H9 (cell line): ENCODE measurements around the gene TSKU. TPM values are rescaled to one million over a fixed set of nuclear protein-coding genes. Genes with fewer than 3 reads are reported as not detected.
A peak's percentile ranks its signal among the peaks of the same experiment; 100 is the strongest.

Source experiments
- DNase-seq: peaks from one replicate; pipeline ENCODE4 v3.0.0-alpha.2; 2017
- H2AFZ ChIP-seq: one replicate; pipeline ENCODE4 v1.6.1; 2013; ENCODE audit warnings: mild to moderate bottlenecking, low read length, control low read depth, moderate library complexity
- H2AK5ac ChIP-seq: 2 replicates; pipeline ENCODE4 v1.6.1; 2013; ENCODE audit warnings: low read length, control low read depth, mixed read lengths; ENCODE audit not compliant: insufficient read length
- H2BK120ac ChIP-seq: one replicate; pipeline ENCODE4 v1.6.1; 2013; ENCODE audit warnings: low read depth, mild to moderate bottlenecking, low read length, control low read depth, inconsistent platforms; ENCODE audit not compliant: poor library complexity, severe bottlenecking
- H2BK12ac ChIP-seq: 2 replicates; pipeline ENCODE4 v1.6.1; 2013; ENCODE audit warnings: low read length, control low read depth, mixed read lengths, low read depth; ENCODE audit not compliant: insufficient read length
- H2BK15ac ChIP-seq: 2 replicates; pipeline ENCODE4 v1.6.1; 2013; ENCODE audit warnings: low read depth, low read length, control low read depth
- H2BK20ac ChIP-seq: one replicate; pipeline ENCODE4 v1.6.1; 2013; ENCODE audit warnings: low read depth, mild to moderate bottlenecking, low read length, control low read depth, inconsistent platforms; ENCODE audit not compliant: poor library complexity, severe bottlenecking
- H2BK5ac ChIP-seq: 2 replicates; pipeline ENCODE4 v1.6.1; 2013; ENCODE audit warnings: low read length, control low read depth, mixed read lengths; ENCODE audit not compliant: insufficient read length
- H3K14ac ChIP-seq: 2 replicates; pipeline ENCODE4 v1.6.1; 2013; ENCODE audit warnings: low read length, control low read depth; ENCODE audit not compliant: insufficient read depth
- H3K18ac ChIP-seq: 2 replicates; pipeline ENCODE4 v1.6.1; 2013; ENCODE audit warnings: low read depth, mild to moderate bottlenecking, mixed read lengths, low read length, control low read depth; ENCODE audit not compliant: insufficient read length
- H3K23ac ChIP-seq: 2 replicates; pipeline ENCODE4 v1.6.1; 2013; ENCODE audit warnings: low read length, control low read depth, mixed read lengths, low read depth; ENCODE audit not compliant: insufficient read length
- H3K23me2 ChIP-seq: 2 replicates; pipeline ENCODE4 v1.6.1; 2013; ENCODE audit warnings: low read depth, mild to moderate bottlenecking, mixed read lengths, low read length, control low read depth; ENCODE audit not compliant: insufficient read length, poor library complexity, severe bottlenecking
- H3K27ac ChIP-seq: 2 replicates; pipeline ENCODE4 v1.5.1; 2013; ENCODE audit warnings: low read length, control low read depth, mixed read lengths, low read depth; ENCODE audit not compliant: insufficient read length
- H3K27me3 ChIP-seq: 2 replicates; pipeline ENCODE4 v1.6.1; 2013; ENCODE audit warnings: low read length, control low read depth, inconsistent platforms; ENCODE audit not compliant: insufficient read depth
- H3K4ac ChIP-seq: 2 replicates; pipeline ENCODE4 v1.6.1; 2013; ENCODE audit warnings: low read depth, mild to moderate bottlenecking, control low read depth, inconsistent platforms, low read length, moderate library complexity
- H3K4me1 ChIP-seq: 2 replicates; pipeline ENCODE4 v1.6.1; 2013; ENCODE audit warnings: low read length, control low read depth, inconsistent platforms; ENCODE audit not compliant: insufficient read depth
- H3K4me2 ChIP-seq: 2 replicates; pipeline ENCODE4 v1.6.1; 2013; ENCODE audit warnings: low read length, control low read depth, mixed read lengths; ENCODE audit not compliant: insufficient read length, insufficient read depth
- H3K56ac ChIP-seq: 2 replicates; pipeline ENCODE4 v1.6.1; 2013; ENCODE audit warnings: low read depth, mild to moderate bottlenecking, mixed read lengths, low read length, control low read depth; ENCODE audit not compliant: insufficient read length
- H3K79me1 ChIP-seq: 2 replicates; pipeline ENCODE4 v1.6.1; 2013; ENCODE audit warnings: low read depth, mild to moderate bottlenecking, moderate library complexity, low read length, control low read depth, inconsistent platforms; ENCODE audit not compliant: insufficient read depth, poor library complexity, severe bottlenecking
- H3K79me2 ChIP-seq: 2 replicates; pipeline ENCODE4 v1.6.1; 2013; ENCODE audit warnings: low read length, control low read depth, inconsistent platforms; ENCODE audit not compliant: insufficient read depth
- H3K9ac ChIP-seq: 2 replicates; pipeline ENCODE4 v1.6.1; 2013; ENCODE audit warnings: low read length, control low read depth, mixed read lengths; ENCODE audit not compliant: insufficient read length; ENCODE audit errors: extremely low read depth
- H3K9me3 ChIP-seq: one replicate; pipeline ENCODE4 v1.6.1; 2013; ENCODE audit warnings: low read depth, low read length, inconsistent platforms; ENCODE audit not compliant: control insufficient read depth
- H3T11ph ChIP-seq: one replicate; pipeline ENCODE4 v1.6.1; 2013; ENCODE audit warnings: mild to moderate bottlenecking, low read length, control low read depth, inconsistent platforms
- H4K20me1 ChIP-seq: one replicate; pipeline ENCODE4 v1.6.1; 2013; ENCODE audit not compliant: control insufficient read depth, insufficient read length, insufficient read depth
- H4K5ac ChIP-seq: 2 replicates; pipeline ENCODE4 v1.6.1; 2013; ENCODE audit warnings: low read depth, mild to moderate bottlenecking, mixed read lengths, low read length, control low read depth; ENCODE audit not compliant: insufficient read length
- H4K8ac ChIP-seq: replicated peaks from 2 replicates; pipeline ENCODE4 v1.6.1; 2013; ENCODE audit warnings: low read length, control low read depth, mixed read lengths, low read depth; ENCODE audit not compliant: insufficient read length
- H4K91ac ChIP-seq: 2 replicates; pipeline ENCODE4 v1.6.1; 2013; ENCODE audit warnings: low read depth, mild to moderate bottlenecking, moderate library complexity, mixed read lengths, low read length, control low read depth; ENCODE audit not compliant: insufficient read length
- H3K27ac Mint-ChIP-seq, 3 experiments: 2 replicates in 2 of 3; 3 replicates in 1 of 3; pipeline ENCODE4 v1.8.0; 2020 to 2021; ENCODE audit warnings: mixed read lengths in 3 of 3, mild to moderate bottlenecking in 1 of 3, moderate library complexity in 1 of 3
- H3K27me3 Mint-ChIP-seq: 2 replicates; pipeline ENCODE4 v1.8.0; 2021; ENCODE audit warnings: low read depth, mild to moderate bottlenecking, moderate library complexity, mixed read lengths
- H3K36me3 Mint-ChIP-seq, 3 experiments: 2 replicates in 2 of 3; 3 replicates in 1 of 3; pipeline ENCODE4 v1.8.0; 2020 to 2021; ENCODE audit warnings: low read depth in 3 of 3, mixed read lengths in 3 of 3; ENCODE audit not compliant: insufficient read depth in 1 of 3
- H3K4me1 Mint-ChIP-seq, 2 experiments: 2 replicates each; pipeline ENCODE4 v1.8.0; 2020; ENCODE audit warnings: mixed read lengths in 2 of 2
- H3K4me3 Mint-ChIP-seq, 2 experiments: 2 replicates in 1 of 2; 3 replicates in 1 of 2; pipeline ENCODE4 v1.8.0; 2020 to 2021; ENCODE audit warnings: mild to moderate bottlenecking in 2 of 2, mixed read lengths in 2 of 2, moderate library complexity in 1 of 2
- H3K9me3 Mint-ChIP-seq, 2 experiments: 2 replicates in 1 of 2; 3 replicates in 1 of 2; pipeline ENCODE4 v1.8.0; 2020; ENCODE audit warnings: mild to moderate bottlenecking in 2 of 2, mixed read lengths in 2 of 2, moderate library complexity in 1 of 2
- total RNA-seq: library from RNA; stranded (reverse); gene quantifications from 2 replicates; pipeline ENCODE4 v1.2.1, GENCODE V29; 2021
- TF ChIP-seq, protein P1 (sequence below): fragments of 200-600 bp; sonication (generic); conservative IDR thresholded peaks from 3 replicates; pipeline ENCODE4 v1.8.0; 2021; ENCODE audit warnings: antibody characterized with exemption, mild to moderate bottlenecking

TSKU gene
- total RNA-seq, 1 experiment from 2014 or later: 25.4 TPM

- H3K79me2 ChIP-seq: no peaks in the 10 kb centered on the region
- no peak overlapping the region for H2BK20ac ChIP-seq
- no peak overlapping the region for H4K5ac ChIP-seq
- H2BK15ac ChIP-seq: no peak overlapping the region
- no peak overlapping the region for H2BK5ac ChIP-seq
- no peak overlapping the region for H3K56ac ChIP-seq
- Mint-ChIP-seq H3K4me3 (no peak overlapping the region), H3K36me3 (no peaks in the 10 kb centered on the region; a peak in 1 of 7 replicates), H3K27me3 (peaks cover 38% of the 10 kb centered on the region), H3K4me1 (peaks cover 41 to 43% of the 10 kb centered on the region in 2 experiments), H3K27ac (peak overlapping the region in 2 of 3 experiments; percentile 77 to 78; a peak in 4 of 7 replicates), H3K9me3 (no peaks in the 10 kb centered on the region)
- no peaks in the 10 kb centered on the region for H4K20me1 ChIP-seq
- H3K9ac ChIP-seq: no peak overlapping the region
- no peak overlapping the region for H3K4me2 ChIP-seq
- no peak overlapping the region for H2BK12ac ChIP-seq
- H3K18ac ChIP-seq: no peak overlapping the region
- no peak overlapping the region for H2AK5ac ChIP-seq
- H4K8ac ChIP-seq: no peak overlapping the region
- H3K27ac ChIP-seq: no peak overlapping the region
- H3K79me1 ChIP-seq: no peaks in the 10 kb centered on the region
- H2BK120ac ChIP-seq: no peak overlapping the region
- TF ChIP-seq, protein P1, sequence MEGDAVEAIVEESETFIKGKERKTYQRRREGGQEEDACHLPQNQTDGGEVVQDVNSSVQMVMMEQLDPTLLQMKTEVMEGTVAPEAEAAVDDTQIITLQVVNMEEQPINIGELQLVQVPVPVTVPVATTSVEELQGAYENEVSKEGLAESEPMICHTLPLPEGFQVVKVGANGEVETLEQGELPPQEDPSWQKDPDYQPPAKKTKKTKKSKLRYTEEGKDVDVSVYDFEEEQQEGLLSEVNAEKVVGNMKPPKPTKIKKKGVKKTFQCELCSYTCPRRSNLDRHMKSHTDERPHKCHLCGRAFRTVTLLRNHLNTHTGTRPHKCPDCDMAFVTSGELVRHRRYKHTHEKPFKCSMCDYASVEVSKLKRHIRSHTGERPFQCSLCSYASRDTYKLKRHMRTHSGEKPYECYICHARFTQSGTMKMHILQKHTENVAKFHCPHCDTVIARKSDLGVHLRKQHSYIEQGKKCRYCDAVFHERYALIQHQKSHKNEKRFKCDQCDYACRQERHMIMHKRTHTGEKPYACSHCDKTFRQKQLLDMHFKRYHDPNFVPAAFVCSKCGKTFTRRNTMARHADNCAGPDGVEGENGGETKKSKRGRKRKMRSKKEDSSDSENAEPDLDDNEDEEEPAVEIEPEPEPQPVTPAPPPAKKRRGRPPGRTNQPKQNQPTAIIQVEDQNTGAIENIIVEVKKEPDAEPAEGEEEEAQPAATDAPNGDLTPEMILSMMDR: no peak
- no peak for DNase-seq
- no peaks in the 10 kb centered on the region for H3K9me3 ChIP-seq
- no peaks in the 10 kb centered on the region for H3K27me3 ChIP-seq
- no peak overlapping the region for H3K4ac ChIP-seq
- H4K91ac ChIP-seq: no peak overlapping the region
- no peaks in the 10 kb centered on the region for H3K4me1 ChIP-seq
- no peak overlapping the region for H3K14ac ChIP-seq
- H3K23ac ChIP-seq: no peak overlapping the region
- H3T11ph ChIP-seq: no peak overlapping the region
- no peaks in the 10 kb centered on the region for H3K23me2 ChIP-seq
- H2AFZ ChIP-seq: no peak overlapping the region
These were observed 24.1 kb upstream of the TSKU start for GRCh38 chr11:76759092-76759491.
